ENCODE data around the gene CACNA1F.
A peak's percentile ranks its signal among the peaks of the same experiment; 100 is the strongest.

The CACNA1F gene

GRCh38 chrX:49198540-49199314 is 34.4 kb downstream of the CACNA1F start:
- DNase-seq (ENCODE audit: low spot score): no peak

DNA sequence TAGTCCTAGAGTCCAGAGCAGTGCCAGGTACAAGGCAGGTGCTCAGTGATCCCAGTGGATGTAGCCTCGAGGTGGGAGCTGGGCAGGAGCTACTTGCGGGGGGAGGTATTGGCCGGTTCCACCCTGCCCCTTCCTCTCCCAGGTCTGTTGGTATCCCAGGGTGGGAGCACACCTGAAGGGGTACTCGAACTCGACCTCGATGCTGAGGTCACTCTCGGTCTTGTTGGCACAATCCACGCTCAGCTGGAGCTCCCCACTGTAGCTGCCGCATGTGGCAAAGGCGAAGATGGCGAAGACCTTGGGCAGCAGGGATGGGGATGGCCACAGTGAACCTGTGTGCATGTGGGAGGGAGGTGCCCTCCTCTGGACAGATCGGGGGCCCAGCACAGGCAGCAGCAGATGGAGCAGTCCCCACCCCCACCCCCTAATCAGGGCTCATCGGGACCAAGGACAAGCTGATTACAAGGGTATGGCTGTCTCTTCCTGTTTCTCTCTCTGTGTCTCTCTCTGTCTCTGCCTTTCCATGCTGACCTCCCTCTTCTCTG is 35.5 kb downstream of the CACNA1F start:
- DNase-seq (ENCODE audit: low spot score): no peak

- no peak for DNase-seq (ENCODE audit: low spot score)
These were observed 39.6 kb downstream of the CACNA1F start for GRCh38 chrX:49193542-49193964.

DNA sequence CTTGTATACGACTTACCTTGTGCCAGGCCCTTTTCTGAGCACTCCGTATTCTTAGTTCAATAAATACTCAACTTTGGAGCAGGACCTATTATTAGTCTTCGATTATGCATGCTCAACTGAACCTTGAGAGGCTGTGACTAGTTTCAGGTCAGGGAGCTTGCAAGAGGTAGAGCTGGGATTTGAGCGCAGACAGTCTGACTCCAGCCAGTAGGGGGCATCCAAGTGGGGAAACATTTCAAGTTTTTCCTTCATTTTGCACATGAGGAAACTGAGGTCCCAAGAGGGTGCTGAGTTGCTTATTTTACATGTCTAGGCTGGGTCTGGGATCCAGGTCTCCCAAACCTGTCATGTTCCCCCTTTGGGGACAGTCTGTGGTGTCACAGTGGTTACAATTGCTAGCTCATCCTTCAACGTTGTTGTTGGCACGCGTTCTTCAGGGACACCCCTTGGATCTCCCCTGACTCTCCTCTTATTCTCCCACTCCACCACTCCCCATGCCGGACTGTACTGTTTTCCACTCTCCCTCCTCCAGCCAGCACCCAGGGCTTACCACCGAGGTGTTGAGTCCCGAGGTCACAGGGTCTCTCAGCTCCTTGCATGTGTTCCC is 40.3 kb downstream of the CACNA1F start:
- DNase-seq (ENCODE audit: low spot score): no peak

DNA sequence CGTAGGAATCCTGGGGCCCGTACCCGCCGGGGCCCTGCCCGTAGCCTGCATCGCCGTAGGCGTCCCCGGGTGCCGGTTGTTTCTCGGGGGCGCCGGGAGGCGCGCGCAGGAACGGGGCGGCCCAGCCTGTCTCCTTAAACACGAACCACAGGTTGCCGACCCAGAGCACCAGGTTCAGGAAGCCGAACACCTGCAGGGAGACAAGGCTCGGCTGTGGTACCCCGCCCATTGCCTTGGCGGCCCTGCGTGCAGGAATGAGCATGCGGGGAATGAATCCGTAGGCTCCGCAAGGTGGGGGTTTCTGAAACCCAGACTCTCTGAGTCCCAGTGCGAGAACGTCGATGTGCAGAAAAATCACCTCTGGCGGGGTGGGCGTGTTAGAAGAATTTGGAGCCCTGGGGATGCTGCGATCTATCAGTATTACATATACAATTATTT is 41.5 kb downstream of the CACNA1F start:
- DNase-seq (ENCODE audit: low spot score): no peak

DNA sequence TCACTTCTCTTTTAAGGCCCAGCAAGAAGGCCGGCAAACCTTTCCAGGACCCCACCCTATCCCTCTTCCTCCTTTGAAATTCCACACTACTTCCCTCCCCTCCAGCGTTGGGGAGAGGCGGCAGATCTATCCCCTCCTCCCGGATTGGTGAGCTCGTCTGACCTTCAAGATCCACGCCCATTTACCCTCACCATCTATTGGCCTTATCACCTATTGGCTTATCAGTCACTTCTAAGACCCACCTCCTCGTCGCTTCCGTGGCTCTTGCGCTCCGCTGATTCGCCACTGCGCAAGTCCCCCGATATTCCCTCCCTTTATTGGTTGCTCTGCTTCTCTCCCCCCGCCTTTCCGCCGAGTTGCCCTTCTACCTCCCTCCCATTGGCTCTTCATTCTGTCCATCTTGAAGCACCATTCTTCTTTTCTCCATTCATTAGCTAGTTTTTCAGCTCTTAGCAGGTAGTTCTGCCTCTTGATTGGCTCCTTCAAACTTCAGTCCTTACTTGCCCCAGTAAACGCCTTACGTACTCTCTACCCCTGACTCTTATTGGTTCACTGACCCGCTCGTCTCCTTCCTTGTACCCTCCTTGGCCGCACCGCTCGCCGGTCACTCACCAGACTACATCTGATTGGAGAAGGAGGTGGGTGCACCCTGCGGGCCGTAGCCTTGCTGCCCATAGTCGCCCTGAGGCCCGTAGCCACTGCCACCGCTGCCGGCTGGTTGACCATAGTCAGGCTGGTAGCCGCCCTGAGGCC is 42.1 kb downstream of the CACNA1F start:
- peak; percentile 77 for DNase-seq (ENCODE audit: low spot score)

- no peak for DNase-seq (ENCODE audit: low spot score)
These were observed 43.5 kb downstream of the CACNA1F start for GRCh38 chrX:49189606-49190005.

- no peak for DNase-seq (ENCODE audit: low spot score)
These were observed 44.6 kb downstream of the CACNA1F start for GRCh38 chrX:49188468-49189076.

- DNase-seq (ENCODE audit: low spot score): no peak
These were observed 45.6 kb downstream of the CACNA1F start for GRCh38 chrX:49187526-49187925.

GRCh38 chrX:49187028-49187394 is 46.1 kb downstream of the CACNA1F start:
- DNase-seq (ENCODE audit: low spot score): no peak

DNA sequence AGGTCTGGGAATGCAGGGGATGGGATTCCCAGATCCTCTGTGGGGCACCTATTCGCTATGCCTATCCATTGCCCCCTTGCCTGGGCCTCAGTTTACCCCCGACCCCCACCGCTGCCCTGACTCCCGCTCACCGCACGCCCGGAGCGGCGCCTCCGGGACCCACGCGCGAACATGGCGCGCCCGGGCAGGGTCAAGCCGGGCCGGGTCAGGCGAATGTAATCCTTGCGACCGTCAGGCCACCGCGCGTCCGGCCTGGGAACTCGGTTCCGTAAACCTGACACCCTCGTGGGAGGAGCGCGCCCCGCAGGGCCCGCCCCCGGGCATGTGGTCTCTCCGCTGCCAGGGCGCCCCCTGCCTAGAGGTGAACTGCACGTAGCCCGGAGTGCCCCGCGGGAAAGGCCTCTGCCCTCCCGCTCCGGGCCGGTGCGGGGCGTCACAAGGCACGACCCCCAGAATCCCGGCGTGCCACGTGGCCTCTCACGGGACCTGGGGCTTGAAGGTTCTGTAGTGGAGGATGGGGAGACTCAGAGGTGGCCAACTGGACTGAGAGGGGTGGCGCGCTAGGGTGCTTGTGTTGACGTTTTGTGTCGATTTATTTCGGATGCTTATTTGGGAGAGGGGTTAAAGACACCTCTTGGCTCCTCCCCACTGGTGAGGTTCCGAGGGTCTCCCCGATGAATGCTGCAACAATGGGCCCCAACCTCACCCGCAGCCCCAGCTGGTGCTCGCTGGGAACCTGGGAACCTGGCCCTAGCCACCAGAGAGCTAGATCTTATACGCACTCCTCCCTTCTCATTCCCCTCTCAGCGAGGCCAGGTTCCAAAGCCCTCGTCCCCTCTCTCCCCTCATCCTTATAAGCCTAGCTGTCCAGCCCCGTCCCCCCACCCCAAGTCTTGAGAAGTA is 46.8 kb downstream of the CACNA1F start, which contains the start of gene PRICKLE3:
TSS of gene PRICKLE3 (minus strand) at position 249 of the 903 bp plus-strand sequence. CDS start at position 173, 76 bp downstream.
- peak; percentile 32 for DNase-seq (ENCODE audit: low spot score)

- DNase-seq (ENCODE audit: low spot score): peak; percentile 70
These were observed 48.6 kb downstream of the CACNA1F start for GRCh38 chrX:49184294-49185281.

- no peak for DNase-seq (ENCODE audit: low spot score)
These were observed 49.3 kb downstream of the CACNA1F start for GRCh38 chrX:49183701-49184281.

DNA sequence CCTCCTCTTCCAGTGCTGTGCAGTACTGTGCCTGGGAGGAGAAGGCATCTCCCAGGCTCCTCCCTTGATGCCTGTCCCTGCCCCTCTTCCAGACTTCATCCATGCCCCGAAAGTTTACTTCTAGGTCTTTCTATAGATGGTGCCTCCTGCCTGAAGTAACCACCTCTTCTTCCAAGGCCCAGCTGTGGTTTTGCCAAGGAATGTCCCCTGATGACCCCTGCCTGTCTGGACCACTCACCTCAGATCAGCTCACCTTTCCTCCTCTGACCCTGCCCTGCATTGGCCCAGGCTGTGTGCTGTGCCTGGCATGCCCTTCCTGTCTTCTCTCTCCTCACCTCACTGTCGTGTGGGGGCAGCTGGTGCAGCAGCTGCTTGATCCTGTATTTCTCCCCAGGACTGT is 53.8 kb downstream of the CACNA1F start:
- no peak for DNase-seq (ENCODE audit: low spot score)

DNA sequence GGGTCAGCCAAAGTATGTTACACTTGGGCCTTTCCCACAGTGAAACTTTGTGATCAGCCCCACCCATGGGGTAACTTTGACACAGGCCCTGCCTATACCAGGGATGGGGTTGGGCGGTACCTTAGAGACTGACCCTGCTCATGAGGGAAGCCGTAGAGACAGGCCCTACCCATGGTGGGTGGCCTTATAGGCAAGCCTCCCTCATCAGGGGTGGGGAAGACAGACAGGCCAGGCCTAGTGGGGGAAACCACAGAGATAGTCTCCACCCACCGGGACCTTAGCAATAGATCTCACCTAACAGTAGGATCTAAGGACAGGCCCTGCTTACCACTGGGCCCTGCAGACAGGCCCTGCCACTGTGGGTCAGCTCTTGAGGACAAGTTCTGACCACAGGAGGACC is 54.6 kb downstream of the CACNA1F start:
- DNase-seq (ENCODE audit: low spot score): no peak

GRCh38 chrX:49177873-49178480 is 55.2 kb downstream of the CACNA1F start:
- no peak for DNase-seq (ENCODE audit: low spot score)

DNA sequence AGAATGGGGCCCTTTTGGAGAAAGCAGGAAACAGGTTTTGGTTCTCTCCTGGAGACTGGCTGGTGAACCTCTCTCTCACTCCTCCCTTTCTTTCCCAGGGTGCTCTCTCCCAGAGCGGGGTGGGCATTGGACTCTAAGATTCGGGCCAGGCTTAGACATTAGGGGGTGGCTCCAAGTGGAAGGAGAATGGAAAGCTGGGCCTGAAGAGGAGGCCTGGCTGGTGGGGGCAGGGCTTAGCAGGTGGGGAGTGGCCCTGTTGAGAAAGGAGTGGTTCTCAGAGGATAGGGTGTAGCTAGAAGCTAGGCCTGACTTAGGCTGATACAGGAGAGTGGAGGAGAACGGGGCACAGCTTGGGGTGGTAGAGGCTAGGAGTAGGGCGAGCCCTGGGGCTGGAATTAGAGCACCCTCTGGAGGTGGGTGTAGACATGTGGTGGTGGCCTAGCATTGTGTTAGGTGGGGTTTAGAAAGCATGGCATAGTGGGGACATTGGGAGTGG is 55.8 kb downstream of the CACNA1F start:
- no peak for DNase-seq (ENCODE audit: low spot score)

GRCh38 chrX:49176421-49177326 is 56.5 kb downstream of the CACNA1F start:
- no peak for DNase-seq (ENCODE audit: low spot score)
